GM12874 (cell line): Measurements from ENCODE around the gene GARIN6.

Source experiments
- TF ChIP-seq, protein P1 (sequence below): IDR thresholded peaks from 2 replicates; pipeline ENCODE4 v1.5.1; 2011; ENCODE audit warnings: low read depth, mild to moderate bottlenecking, control low read depth, low read length, moderate library complexity; ENCODE audit not compliant: insufficient read depth

The GARIN6 gene

DNA sequence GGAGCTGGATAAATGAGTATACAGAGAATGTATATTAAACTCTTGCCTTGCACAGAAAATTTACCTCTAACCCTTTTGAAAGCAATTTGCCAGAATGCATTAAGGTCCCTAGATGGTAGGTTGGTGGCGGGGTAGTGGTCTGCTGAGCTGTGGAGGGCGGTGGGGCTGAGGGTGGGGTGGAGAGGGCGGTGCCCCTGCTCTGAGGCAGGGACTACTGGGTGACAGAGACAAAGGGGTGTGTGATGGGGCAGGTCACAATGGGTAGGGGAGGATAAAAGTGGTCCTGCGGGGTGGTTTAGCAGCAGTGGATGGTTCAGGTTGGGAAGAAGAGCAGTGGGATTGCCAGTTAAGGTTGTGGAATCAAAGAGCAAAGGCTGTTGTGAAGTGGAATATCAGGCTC, at the start of gene GARIN6:
Gene GARIN6, plus strand, starts transcription at position 301 of the 400 bp plus-strand sequence. CDS start 422 bp downstream, outside the sequence.
- TF ChIP-seq, protein P1, sequence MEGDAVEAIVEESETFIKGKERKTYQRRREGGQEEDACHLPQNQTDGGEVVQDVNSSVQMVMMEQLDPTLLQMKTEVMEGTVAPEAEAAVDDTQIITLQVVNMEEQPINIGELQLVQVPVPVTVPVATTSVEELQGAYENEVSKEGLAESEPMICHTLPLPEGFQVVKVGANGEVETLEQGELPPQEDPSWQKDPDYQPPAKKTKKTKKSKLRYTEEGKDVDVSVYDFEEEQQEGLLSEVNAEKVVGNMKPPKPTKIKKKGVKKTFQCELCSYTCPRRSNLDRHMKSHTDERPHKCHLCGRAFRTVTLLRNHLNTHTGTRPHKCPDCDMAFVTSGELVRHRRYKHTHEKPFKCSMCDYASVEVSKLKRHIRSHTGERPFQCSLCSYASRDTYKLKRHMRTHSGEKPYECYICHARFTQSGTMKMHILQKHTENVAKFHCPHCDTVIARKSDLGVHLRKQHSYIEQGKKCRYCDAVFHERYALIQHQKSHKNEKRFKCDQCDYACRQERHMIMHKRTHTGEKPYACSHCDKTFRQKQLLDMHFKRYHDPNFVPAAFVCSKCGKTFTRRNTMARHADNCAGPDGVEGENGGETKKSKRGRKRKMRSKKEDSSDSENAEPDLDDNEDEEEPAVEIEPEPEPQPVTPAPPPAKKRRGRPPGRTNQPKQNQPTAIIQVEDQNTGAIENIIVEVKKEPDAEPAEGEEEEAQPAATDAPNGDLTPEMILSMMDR, result no peak

DNA sequence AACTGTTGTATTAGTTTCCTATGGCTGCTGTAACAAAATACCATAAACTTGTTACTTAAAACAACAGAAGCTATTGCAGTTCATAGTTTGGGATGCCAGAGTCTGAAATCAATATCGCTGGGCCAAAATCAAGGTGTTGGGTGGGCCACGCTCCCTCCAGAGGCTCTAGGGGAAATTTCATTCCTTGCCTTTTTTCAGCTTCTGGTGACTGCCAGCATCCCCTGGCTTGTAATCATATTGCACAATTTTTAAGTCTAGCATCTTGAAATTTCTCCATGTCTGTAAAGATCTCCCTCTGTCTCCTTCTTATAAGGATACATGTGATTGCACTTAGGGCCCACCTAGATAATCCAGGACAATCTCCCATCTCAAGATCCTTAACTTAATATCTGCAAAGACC, 48.8 kb upstream of the GARIN6 start:
- TF ChIP-seq, protein P1, result no peak

DNA sequence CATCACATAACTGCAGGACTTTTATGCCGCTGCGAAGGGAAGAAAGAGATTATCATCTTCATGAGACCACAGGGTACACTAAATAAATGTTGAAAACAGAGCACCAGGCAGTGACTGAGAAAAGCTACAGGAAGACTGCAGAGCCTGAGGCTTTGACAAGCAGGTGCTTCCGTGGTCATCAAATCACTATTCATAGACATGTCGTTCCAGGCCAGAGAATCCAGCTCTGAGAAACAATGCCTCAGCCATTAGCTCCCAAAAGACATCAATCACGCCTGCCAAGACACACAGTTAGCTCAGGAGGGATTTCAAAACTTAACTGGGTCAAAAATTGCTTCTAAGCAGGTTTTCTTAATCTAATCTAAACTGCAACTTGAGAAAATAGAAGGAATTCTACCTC, 47.2 kb upstream of the GARIN6 start:
- TF ChIP-seq, protein P1, result no peak

DNA sequence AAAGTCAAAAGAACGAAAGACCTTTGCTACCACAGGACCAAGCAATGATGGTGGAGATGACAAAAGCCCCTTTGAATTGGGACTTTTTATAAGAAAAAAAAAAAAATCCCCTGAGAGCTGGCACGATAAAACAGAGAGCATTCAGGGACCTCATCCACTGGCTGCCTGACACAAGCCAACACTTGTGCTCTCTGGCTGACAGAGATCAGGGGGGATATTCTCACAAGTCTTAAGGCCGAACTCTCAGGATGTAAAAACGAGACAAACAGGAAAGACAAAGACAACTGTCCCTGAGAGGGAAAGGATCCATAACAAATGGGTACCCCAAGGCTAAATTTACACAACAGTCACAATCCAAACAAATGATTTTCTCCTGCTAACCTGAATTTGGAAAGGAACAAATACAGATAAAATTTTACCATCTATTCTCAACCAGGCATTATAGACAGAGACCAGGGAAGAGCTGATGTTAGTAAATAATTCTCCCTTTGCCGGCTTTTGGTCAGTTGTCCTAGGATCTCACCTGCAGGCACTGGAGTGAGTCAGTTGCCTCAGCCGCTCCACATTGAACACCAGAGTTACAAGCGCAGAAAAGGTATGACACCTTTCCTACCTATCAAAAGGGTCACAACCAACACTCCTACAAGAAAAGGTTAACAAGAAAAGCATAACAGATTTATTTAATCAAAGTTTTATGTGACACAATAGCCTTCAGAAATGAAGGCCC, 37.9 kb upstream of the GARIN6 start:
- TF ChIP-seq, protein P1, result no peak

DNA sequence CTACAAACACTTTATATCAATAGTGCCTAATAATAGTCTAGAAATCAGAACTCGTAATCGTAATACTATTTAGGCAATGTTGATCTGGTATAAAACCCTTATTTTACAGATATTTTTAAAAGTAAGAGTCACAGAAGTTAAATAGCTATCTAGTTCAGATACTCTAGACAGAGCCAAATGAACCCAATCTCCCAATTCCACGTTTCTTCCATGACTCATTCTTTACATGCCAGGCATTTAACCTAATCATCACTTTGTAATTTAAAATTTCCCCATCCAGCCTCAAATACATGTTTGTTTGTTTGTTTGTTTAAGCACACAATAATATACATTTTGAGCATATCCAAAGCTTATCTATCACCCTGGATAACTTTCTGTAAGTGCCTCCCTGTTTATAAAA, 36.4 kb upstream of the GARIN6 start:
- TF ChIP-seq, protein P1, result no peak

DNA sequence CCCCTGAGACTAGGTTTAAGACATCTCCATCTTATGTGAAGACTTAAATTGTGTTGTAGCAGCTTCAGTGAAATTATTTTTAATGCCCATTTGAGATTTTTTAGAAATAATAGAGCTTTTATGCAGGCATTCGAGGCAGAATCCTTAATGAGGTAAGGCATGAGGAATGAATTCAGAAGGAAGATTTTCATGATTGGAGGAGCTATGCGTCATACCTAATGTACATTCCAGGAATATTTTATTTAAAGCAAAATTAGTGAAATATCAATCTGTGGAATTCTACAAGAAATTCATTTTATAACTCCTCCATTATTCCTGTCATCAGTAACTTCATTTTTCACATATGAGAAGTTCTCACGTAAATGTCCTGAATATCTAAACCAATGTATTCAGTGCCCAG, 36.0 kb upstream of the GARIN6 start:
- TF ChIP-seq, protein P1, result no peak

DNA sequence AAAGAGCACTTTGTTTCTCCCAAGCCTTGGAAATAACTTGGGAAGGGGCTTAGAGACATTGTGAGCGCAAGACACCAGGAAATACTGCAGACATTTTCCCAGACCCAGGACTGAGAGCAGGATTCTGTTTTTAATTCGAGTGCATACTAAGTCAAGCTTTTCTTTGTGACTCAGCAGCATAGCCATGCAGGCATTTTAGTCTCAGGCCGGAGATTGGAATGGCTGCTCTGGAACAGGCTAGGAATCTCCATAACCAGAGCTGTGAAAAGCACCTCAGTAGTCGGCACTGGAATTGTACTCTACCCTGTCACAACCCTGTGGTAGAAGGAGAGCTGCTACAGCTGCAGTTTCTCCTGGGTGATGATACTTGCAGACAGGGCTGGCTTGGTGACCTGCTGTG, 28.9 kb upstream of the GARIN6 start:
- TF ChIP-seq, protein P1, result no peak
